GM12891 (cell line): ENCODE data around the gene ZGLP1.
A peak's percentile ranks its signal among the peaks of the same experiment; 100 is the strongest.

Source experiments
- DNase-seq: peaks from one replicate; pipeline ENCODE4 v3.0.0; 2011; ENCODE audit warnings: low spot score; ENCODE audit not compliant: insufficient read length
- FAIRE-seq: peaks from 2 replicates; lab custom pipeline; 2011; peaks lifted over from hg19 to GRCh38; lab: Jason Lieb, UNC
- PAX5 ChIP-seq: IDR thresholded peaks from 2 replicates; pipeline ENCODE4 v1.6.1; 2011; ENCODE audit warnings: low read length, moderate library complexity, mild to moderate bottlenecking; ENCODE audit not compliant: insufficient read depth, severe bottlenecking
- POLR2A ChIP-seq: IDR thresholded peaks from 2 replicates; pipeline ENCODE4 v1.6.1; 2011; ENCODE audit warnings: low read depth, low read length, control low read depth
- POLR2AphosphoS5 ChIP-seq: IDR thresholded peaks from 2 replicates; pipeline ENCODE4 v1.6.1; 2011; ENCODE audit warnings: low read depth, low read length, control low read depth
- POU2F2 ChIP-seq: IDR thresholded peaks from 2 replicates; pipeline ENCODE4 v1.6.1; 2011; ENCODE audit warnings: low read depth, mild to moderate bottlenecking, control low read depth, low read length, moderate library complexity
- SPI1 ChIP-seq: IDR thresholded peaks from 2 replicates; pipeline ENCODE4 v1.6.1; 2011; ENCODE audit warnings: low read depth, low read length, control low read depth
- TAF1 ChIP-seq: IDR thresholded peaks from 2 replicates; pipeline ENCODE4 v1.6.1; 2011; ENCODE audit warnings: low read depth, low read length, control low read depth

ZGLP1 gene

GRCh38 chr19:10260141-10260584 is 49.5 kb downstream of the ZGLP1 start:
- TF ChIP-seq POLR2AphosphoS5: peak; percentile 44; the same call in 1 of the 2 replicates
- TF ChIP-seq PAX5: no peak
- FAIRE-seq: peak; percentile 54
- DNase-seq: no peak

DNA sequence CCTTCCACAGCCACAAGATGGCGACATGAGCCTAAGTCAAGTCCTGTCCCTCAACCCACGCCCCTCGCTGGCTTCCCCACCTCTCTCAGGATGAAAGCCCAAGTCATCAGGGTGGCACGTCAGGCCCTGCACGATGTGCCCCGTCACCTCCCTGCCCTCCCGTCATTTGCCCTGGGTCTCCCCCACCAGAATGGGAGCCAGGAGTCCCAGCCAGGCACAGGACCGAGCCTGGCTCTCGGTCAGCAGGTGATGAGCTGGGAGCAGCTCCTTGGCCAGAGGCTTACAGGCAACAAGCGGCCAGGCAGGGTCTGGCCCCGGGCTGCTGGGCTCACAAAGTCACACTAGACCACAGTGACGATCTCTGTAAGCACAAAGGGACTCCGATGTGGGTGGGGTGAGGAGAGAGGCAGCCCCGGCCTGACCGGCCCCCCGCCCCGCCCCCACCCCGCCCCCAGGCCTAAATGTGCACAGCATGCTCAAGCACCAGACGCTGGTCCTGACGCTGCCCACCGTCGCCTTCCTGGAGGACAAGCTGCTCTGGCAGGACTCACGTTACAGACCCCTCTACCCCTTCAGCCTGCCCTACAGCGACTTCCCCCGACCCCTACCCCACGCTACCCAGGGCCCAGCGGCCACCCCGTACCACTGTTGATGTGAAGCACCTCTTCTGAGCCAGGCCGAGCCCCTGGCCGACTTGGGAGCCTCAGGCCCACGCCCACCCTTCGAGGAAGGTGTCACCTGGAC is 50.3 kb downstream of the ZGLP1 start:
- DNase-seq: peak; percentile 68
- peak; percentile 51 for TF ChIP-seq POLR2AphosphoS5
- TF ChIP-seq PAX5: no peak
- peak; percentile 96 for FAIRE-seq

- TF ChIP-seq POU2F2 (no peak), SPI1 (no peak), POLR2A (no peak), TAF1 (no peak), POLR2AphosphoS5 (no peak), PAX5 (no peak)
- no peak for DNase-seq
- no peak for FAIRE-seq
Observed at GRCh38 chr19:10258080-10258710, 51.4 kb downstream of the ZGLP1 start.

DNA sequence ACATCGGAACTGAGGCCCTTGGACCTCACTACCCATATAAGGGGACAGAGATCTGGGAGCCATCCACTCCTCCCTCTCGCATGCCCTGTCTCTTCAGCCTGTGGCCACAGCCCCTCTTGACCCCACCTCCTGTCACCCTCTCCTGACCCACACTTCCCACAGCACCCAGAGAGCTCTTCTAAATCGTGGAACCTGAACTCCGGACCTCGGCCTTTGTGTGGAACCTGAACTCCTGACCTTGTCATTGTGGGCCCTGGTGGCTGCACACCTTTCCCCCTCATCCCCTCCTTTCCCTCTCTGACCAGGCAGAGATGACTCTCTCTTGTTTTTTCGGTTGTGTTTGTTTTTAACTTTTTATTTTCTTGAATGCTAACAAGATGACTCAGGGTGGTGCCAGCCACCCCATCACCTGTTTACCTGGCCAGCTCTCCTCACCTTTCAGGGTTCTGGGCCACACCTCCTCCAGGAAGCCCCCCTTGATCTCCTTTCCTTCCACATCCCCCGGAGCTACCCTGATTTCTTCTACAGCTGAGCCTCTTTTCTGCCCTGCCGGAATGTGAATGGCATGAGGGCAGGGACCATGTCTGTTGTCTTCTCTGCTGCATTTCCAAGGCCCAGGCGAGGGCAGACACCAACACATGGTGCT is 52.5 kb downstream of the ZGLP1 start:
- TF ChIP-seq POLR2A (no peak), PAX5 (no peak), POU2F2 (no peak), POLR2AphosphoS5 (no peak), TAF1 (no peak), SPI1 (no peak)
- FAIRE-seq: no peak

GRCh38 chr19:10256551-10256950 is 53.1 kb downstream of the ZGLP1 start:
- no peak for FAIRE-seq
- DNase-seq: no peak
- TF ChIP-seq POLR2AphosphoS5 (no peak), PAX5 (no peak), TAF1 (no peak), SPI1 (no peak)

More for the DNA sequence above, 52.5 kb downstream of the ZGLP1 start:
- no peak for DNase-seq

DNA sequence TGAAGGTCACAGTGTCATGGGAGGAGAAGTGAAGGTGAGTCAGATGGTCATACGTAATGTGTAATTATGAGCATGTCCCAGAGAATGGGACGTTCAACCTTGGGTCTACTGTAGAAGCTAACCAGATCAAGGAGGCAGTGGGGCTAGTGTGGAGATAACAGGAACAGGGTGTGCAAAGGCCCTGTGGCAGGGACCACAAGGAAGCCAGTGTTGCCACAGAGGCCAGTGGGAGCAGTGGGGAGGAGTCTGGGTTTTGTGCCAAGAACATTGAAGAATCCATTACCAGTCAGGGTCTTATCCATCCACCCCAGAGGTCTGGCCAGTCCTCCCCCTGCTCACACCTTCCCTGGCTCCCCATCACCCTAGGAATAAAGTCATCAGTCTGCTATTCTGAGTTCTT is 54.3 kb downstream of the ZGLP1 start:
- FAIRE-seq (no peak), DNase-seq (no peak)
- TF ChIP-seq SPI1: no peak
- no peak; the same call in 1 of the 2 replicates for TF ChIP-seq POLR2A
